GM21528 (cell line): ENCODE measurements around the gene PCNX3.
"Not testable (repeated sequence)": the region's sequence is repeated elsewhere in the genome, so short reads cannot be mapped to it uniquely, and the experiment has no call there.

Experiments
- ATAC-seq: cut with Tn5 transposase; IDR thresholded peaks from one replicate; pipeline ENCODE4 v1.9.1; 2021; ENCODE audit warnings: mild to moderate bottlenecking, moderate library complexity; ENCODE audit not compliant: unreplicated experiment, low FRiP score

PCNX3 gene

GRCh38 chr11:65651589-65652510 lies 36.3 kb downstream of the PCNX3 start:
- no peak for ATAC-seq

GRCh38 chr11:65652511-65653228 lies 37.1 kb downstream of the PCNX3 start:
- peak; percentile 54 for ATAC-seq

DNA sequence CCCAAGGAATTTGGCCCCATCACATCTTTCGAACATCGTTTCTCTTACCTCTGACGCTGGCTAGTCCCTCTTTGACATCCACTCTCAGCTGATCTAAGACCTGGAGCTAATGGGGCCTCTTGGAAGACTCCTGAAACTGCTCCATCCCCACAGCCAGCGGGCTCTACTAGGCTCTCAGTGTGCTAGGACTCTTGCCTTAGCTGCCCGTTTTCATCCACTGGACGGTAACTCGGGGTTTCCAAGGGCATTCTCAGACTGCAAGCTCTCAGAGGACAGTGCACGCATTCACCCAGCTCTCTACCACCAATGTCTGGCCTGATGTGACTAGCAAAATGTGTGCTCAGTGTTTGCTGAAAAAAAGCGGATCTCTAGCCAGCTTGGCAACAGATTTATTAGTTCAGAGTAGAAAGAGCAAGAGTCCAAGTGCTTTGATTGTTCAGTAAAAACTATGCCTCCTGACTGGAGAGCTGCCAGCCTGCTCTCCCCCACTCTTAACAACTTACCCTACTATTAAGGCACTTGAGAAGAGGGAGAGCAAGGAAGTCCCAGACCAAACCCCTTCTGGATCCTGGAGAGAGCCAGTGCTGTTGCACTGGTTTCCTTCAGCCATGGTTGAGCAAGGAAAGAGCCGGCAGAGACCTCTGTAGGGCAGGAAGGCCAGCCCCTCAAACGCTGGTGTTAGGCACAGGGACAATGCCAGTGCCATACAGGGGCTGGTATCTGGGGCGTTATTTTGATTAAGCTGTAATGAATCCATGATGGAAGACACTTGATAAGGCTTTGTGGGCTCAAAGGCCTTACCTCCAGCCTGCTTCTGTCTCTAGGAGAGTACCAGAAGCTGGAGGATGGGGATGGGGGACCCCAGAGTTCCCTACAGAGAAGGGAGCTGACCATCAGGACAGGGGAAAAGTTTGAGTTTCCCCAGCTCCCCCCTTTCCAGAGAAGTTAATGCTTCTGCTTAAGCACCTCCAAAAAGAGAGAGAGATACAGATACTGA lies 38.0 kb downstream of the PCNX3 start:
- ATAC-seq = no peak

DNA sequence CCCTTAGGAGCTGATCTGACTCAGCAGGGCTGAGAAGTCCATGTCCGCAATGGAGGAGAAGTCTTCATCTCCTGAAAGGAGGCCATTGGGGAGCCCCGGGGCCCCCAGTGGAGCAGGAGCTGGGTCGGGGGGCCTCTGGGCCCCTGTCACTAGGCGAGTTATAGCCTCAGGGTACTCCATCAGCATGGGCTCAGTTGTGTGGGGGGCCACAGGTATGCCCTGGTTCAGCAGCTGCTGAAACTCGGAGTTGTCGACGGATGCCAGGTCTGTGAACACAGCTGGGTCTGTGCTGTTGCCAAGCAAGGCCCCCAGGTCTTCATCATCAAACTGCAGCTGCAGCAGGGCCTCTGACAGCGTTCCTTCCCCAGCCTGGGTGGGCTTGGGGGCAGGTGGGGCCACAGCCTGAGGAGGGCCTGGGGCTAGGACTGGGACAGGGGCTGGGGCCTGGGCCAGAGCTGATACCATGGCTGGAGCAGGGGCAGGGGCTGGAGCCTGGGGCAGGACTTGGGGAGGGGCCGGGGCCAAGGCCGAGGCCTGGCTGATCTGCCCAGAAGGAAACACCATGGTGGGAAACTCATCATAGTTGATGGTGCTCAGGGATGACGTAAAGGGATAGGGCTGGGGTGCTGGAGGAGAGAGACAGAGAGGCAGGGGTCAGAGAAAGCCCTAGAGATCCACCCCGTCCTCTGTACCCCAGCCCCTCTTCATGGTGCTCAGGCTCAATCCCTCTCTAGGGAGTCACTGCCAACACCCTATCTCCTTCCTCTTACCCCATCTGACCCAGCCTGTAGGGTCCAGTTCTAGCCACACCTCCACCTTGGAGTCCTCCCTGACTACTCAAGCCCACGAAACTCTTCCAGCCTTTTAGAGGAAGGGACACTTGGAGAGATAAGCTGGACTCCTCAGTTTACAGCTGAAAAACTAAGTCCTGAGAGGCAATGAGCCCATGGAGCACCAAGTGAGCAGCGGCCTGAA lies 39.1 kb downstream of the PCNX3 start:
- ATAC-seq = no peak

- no peak for ATAC-seq
Observed at GRCh38 chr11:65655570-65656332, 40.2 kb downstream of the PCNX3 start.

GRCh38 chr11:65657426-65657825 lies 41.9 kb downstream of the PCNX3 start:
- ATAC-seq = no peak

DNA sequence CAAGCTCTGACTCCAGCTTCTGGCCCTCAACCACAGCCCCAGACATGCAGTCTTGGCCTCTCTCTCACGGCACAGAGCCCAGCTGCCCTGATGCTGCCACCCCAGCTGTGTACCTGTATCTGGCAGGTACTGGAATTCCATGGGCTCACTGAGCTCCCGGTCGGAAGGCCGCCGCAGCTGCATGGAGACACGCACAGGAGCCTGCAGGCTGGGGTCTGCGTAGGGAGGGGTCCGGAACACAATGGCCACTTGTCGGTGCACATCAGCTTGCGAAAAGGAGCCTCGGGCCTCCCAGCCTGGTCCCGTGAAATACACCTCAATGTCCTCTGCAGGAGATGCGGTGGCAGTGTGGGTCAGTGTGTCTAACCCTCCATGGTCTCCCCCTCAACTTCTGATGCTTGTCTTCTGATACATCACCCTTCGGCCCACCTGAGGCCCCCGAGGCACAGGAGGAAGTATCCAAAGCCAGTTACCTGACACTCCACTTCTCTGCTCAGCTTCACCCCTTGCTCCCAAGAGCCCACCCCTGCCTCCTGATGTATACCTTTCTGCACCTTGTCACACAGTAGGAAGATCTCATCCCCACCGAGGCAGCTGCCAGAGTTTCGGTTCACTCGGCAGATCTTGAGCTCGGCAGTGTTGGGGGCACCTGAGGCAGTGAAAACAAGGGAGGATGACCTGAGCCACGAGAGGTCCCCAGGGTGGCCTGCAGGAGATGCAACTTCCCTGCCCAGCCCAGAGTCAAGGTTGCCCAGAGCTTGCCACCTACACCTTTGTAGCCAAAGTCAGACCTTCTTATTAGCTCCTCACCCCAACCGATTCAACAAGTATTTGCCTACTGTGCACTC lies 42.8 kb downstream of the PCNX3 start:
- ATAC-seq = no peak

- ATAC-seq = no peak
Observed at GRCh38 chr11:65660038-65660437, 44.5 kb downstream of the PCNX3 start.

DNA sequence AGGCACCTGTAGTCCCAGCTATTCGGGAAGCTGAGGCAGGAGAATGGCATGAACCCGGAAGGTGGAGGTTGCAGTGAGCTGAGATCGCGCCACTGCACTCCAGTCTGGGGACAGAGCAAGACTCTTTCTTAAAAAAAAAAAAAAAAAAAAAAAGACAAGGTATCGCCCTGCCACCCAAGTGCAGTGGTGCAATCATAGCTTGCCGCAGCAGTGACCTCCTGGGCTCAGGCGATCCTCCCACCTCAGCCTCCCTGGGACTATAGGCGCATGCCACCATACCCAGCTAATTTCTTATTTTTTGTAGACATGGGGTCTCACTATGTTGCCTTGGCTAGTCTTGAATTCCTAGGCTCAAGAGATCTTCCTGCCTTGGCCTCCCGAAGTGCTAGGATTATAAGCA lies 45.3 kb downstream of the PCNX3 start:
- ATAC-seq = not testable (repeated sequence)

GRCh38 chr11:65661599-65662246 lies 46.1 kb downstream of the PCNX3 start:
- ATAC-seq = no peak

DNA sequence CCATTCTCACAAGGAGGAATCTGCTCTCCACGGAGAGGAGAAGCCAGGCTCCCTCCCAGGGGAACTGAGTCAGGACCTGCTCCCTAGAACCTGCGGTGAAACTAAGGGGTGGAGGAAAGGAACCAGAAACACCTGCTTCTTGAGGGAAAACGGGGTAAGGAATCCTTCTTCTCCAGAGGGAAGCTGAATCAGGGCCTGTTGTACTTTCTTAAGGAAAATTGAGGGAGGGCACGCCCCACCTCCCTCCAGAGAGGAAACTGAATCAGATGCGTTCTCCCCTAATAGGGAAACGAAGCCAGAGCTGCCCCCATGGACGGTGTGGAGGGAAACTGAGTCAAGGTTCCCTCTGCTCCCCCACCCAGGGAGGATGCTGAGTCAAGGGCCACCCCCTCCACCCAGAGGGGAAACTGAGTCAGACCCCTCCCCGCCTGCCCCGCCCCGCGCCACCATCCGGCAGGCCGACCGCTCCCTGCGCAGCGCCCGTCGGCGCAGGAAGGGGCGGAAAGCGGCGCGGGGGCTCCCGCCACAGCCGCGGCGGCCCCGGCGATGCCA lies 46.7 kb downstream of the PCNX3 start:
- ATAC-seq = no peak

- ATAC-seq = peak; percentile 72
Observed at GRCh38 chr11:65662799-65663638, 47.4 kb downstream of the PCNX3 start, which contains the start of gene RELA. TSS of gene RELA (minus strand) at chr11:65662916. CDS start at chr11:65662832, 84 bp downstream.

DNA sequence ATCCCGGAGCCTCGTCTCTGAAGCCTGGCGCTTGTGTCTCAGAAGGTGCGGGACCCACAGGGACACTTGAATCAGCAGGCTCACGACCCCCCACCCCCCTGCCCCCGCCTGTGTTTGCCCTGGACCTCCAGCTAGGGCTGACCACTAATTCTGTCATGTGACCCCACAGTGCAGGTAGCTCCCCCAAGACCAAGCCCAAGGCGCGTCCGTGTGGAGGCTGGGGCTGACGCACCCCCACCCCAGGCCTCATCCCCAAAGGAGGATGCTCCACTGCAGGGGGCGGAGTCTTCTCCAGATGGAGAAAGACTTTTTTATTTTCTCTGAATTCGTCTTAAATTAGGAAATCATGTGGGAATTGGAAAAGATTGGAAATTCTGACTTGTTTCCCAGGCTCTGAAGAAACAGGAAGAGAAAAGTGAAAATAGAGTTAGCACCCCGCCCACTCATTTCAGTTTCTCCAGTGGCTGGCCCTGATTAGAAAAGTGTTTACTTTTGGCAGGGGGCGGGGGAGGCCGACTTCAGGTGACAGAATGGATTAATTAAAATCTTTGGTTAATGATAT lies 48.1 kb downstream of the PCNX3 start:
- peak; percentile 22 for ATAC-seq

GRCh38 chr11:65672180-65672860 lies 56.7 kb downstream of the PCNX3 start:
- no peak for ATAC-seq

DNA sequence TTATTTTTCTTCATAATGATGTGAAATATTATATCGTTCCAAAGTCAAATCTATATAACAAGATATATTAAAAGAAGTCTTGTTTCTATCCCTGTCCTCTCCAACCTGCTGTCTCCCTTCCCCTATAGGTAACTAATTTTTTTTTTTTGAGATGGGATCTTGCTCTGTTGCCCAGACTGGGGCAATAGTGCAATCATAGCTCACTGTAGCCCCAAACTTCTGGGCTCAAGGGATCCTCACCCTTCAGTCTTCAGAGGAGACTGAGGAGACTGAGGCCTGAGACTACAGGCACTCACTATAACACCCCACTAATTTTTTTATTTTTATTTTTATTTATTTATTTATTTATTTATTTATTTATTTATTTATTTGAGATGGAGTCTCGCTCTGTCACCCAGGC lies 57.4 kb downstream of the PCNX3 start:
- no peak for ATAC-seq
